Measurements from ENCODE around the gene DNMBP.
"Not testable (repeated sequence)": the region's sequence is repeated elsewhere in the genome, so short reads cannot be mapped to it uniquely, and the experiment has no call there.

Gene DNMBP

GRCh38 chr10:99841746-99842145, 168.0 kb downstream of the DNMBP start:
- H3K4me3 ChIP-seq (ENCODE audit: low read length) = no peak overlapping the region
- TF ChIP-seq CTCF (IDR thresholded peaks at IDR 0.05; ENCODE audit: insufficient read depth, low read depth, low read length, missing control alignments) = no peak
- no peak for DNase-seq (ENCODE audit: low read depth)

GRCh38 chr10:99840859-99841258, 168.9 kb downstream of the DNMBP start:
- not testable (repeated sequence) for DNase-seq (ENCODE audit: low read depth); H3K4me3 ChIP-seq (ENCODE audit: low read length)

- no peak for DNase-seq (ENCODE audit: low read depth)
- H3K4me3 ChIP-seq (ENCODE audit: low read length) = no peak overlapping the region
- TF ChIP-seq CTCF (IDR thresholded peaks at IDR 0.05; ENCODE audit: insufficient read depth, low read depth, low read length, missing control alignments) = no peak
Measured at GRCh38 chr10:99836711-99837110, 173.0 kb downstream of the DNMBP start.

GRCh38 chr10:99835947-99836346, 173.8 kb downstream of the DNMBP start:
- no peak overlapping the region for H3K4me3 ChIP-seq (ENCODE audit: low read length)
- TF ChIP-seq CTCF (IDR thresholded peaks at IDR 0.05; ENCODE audit: insufficient read depth, low read depth, low read length, missing control alignments) = no peak
- no peak for DNase-seq (ENCODE audit: low read depth)

DNA sequence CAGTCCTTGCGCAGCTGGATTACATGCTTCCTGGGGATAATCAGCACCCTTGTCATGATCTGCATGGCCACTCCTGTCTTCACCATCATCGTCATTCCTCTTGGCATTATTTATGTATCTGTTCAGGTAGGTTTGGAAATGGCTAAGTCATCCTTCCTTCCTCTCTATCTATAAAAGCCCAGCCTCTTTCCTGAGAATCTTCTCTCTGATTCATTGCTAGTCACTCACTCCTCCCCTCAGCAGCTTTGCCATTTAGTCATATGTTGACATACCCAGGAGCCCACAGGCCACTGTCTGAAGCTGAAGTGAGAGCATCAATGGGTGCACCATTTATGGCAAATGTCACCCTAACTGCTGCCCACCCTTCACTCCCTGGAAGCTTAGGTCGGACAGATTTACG, 175.3 kb downstream of the DNMBP start:
- H3K4me3 ChIP-seq (ENCODE audit: low read length) = no peak overlapping the region
- no peak for TF ChIP-seq CTCF (IDR thresholded peaks at IDR 0.05; ENCODE audit: insufficient read depth, low read depth, low read length, missing control alignments)
- DNase-seq (ENCODE audit: low read depth) = peak; percentile 98

DNA sequence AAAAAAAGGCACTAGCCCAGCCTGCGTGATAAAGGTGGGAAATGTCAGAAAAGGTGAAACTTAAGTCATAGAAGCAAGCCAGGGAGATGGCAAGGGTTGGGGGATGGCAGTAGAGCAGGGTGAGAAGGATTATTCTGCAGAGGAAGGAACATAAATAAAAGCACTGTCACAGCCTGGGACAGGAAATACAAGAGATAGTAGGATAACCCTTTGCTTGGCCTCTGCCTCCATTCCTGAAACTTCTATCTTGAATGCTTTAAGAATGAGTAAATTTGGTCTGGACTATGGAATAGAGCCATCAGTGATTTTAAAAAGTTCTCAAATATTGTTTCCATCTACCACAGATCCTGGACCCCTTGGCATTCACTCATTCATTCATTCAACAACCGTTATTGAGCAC, 177.3 kb downstream of the DNMBP start:
- no peak overlapping the region for H3K4me3 ChIP-seq (ENCODE audit: low read length)
- DNase-seq (ENCODE audit: low read depth) = no peak
- no peak for TF ChIP-seq CTCF (IDR thresholded peaks at IDR 0.05; ENCODE audit: insufficient read depth, low read depth, low read length, missing control alignments)

DNA sequence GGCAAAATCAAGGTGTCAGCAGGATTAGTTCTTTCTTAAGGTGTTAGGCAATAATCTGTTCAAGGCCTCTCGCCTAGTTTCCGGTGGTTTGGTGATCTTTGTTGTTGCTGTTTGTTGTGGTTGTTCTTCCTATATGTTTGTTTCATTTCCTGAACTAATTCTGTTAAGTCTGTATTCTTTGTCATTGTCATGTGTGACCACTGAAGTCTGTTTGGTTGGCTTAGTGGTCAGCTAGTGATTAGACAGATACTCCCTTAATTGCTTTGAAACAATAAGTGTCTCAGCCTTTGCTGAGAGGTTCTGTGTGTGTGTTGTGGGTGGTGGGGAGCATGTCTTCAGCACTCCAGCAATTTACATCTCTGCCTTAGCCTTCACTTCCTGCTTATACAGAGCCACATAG, 181.3 kb downstream of the DNMBP start:
- no peak for DNase-seq (ENCODE audit: low read depth)
- no peak overlapping the region for H3K4me3 ChIP-seq (ENCODE audit: low read length)
- no peak for TF ChIP-seq CTCF (IDR thresholded peaks at IDR 0.05; ENCODE audit: insufficient read depth, low read depth, low read length, missing control alignments)

DNA sequence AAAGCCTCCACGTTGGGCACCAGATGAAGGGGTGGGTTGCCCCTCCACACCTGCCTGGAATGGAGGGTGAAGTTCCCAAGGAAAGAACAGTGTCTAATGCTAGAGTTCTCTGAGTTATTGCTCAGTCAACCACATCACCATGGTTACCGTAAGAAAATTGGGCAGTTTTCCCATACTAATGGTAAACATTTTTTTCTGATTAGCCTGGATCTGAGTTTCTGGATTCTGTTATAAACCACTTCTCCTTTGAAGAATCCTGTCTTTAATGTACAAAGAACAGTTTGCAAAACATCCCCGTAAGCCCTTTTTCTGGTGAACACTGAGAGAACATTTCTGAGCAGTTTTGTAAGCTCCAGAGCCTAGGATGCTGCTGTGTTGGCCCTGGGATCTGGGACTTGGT, 181.8 kb downstream of the DNMBP start:
- DNase-seq (ENCODE audit: low read depth) = no peak
- H3K4me3 ChIP-seq (ENCODE audit: low read length) = no peak overlapping the region
- TF ChIP-seq CTCF (IDR thresholded peaks at IDR 0.05; ENCODE audit: insufficient read depth, low read depth, low read length, missing control alignments) = no peak

Measured in epithelial cell of esophagus (primary cell).